ENCODE results near the gene TGOLN2. TPM values are rescaled to one million over a fixed set of nuclear protein-coding genes. Genes with fewer than 3 reads are reported as not detected.
A peak's percentile ranks its signal among the peaks of the same experiment; 100 is the strongest.

Gene TGOLN2
- total RNA-seq, 1 donor, result 129 TPM

GRCh38 chr2:85278361-85278760, 49.4 kb downstream of the TGOLN2 start:
- Histone ChIP-seq H3K27ac (ENCODE audit: low read depth, low read length) (peak overlapping the region; percentile 33), H4K20me1 (ENCODE audit: insufficient read depth, low read length) (no peaks in the 10 kb centered on the region), H3K4me1 (ENCODE audit: insufficient read depth, low read length) (peaks cover 32% of the 10 kb centered on the region), H2AFZ (ENCODE audit: low read length) (no peak overlapping the region), H3K27me3 (ENCODE audit: insufficient read depth, low read length) (no peaks in the 10 kb centered on the region), H3K79me2 (ENCODE audit: insufficient read depth, low read length) (peaks cover 7% of the 10 kb centered on the region), H3K4me3 (ENCODE audit: insufficient read depth, low read length) (no peak overlapping the region), H3K4me2 (ENCODE audit: insufficient read depth, low read length) (peak overlapping the region; percentile 31), H3K9me3 (ENCODE audit: low read depth, low read length) (no peaks in the 10 kb centered on the region), H3K36me3 (ENCODE audit: insufficient read depth, low read length) (no peaks in the 10 kb centered on the region)
- TF ChIP-seq, protein P1, sequence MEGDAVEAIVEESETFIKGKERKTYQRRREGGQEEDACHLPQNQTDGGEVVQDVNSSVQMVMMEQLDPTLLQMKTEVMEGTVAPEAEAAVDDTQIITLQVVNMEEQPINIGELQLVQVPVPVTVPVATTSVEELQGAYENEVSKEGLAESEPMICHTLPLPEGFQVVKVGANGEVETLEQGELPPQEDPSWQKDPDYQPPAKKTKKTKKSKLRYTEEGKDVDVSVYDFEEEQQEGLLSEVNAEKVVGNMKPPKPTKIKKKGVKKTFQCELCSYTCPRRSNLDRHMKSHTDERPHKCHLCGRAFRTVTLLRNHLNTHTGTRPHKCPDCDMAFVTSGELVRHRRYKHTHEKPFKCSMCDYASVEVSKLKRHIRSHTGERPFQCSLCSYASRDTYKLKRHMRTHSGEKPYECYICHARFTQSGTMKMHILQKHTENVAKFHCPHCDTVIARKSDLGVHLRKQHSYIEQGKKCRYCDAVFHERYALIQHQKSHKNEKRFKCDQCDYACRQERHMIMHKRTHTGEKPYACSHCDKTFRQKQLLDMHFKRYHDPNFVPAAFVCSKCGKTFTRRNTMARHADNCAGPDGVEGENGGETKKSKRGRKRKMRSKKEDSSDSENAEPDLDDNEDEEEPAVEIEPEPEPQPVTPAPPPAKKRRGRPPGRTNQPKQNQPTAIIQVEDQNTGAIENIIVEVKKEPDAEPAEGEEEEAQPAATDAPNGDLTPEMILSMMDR (IDR thresholded peaks at IDR 0.05; ENCODE audit: extremely low read depth, low read depth, low read length), result no peak
- DNase-seq (ENCODE audit: insufficient read length, low spot score, missing footprints), result peak; percentile 81

GRCh38 chr2:85277416-85278158, 50.2 kb downstream of the TGOLN2 start:
- Histone ChIP-seq H3K4me2 (ENCODE audit: insufficient read depth, low read length) (peak overlapping the region; percentile 31), H4K20me1 (ENCODE audit: insufficient read depth, low read length) (no peaks in the 10 kb centered on the region), H3K4me3 (ENCODE audit: insufficient read depth, low read length) (peak overlapping the region; percentile 17), H3K36me3 (ENCODE audit: insufficient read depth, low read length) (no peaks in the 10 kb centered on the region), H3K4me1 (ENCODE audit: insufficient read depth, low read length) (peaks cover 32% of the 10 kb centered on the region), H2AFZ (ENCODE audit: low read length) (no peak overlapping the region), H3K27ac (ENCODE audit: low read depth, low read length) (peak overlapping the region; percentile 33), H3K79me2 (ENCODE audit: insufficient read depth, low read length) (peaks cover 7% of the 10 kb centered on the region), H3K9me3 (ENCODE audit: low read depth, low read length) (no peaks in the 10 kb centered on the region), H3K27me3 (ENCODE audit: insufficient read depth, low read length) (no peaks in the 10 kb centered on the region)
- TF ChIP-seq, protein P1 (IDR thresholded peaks at IDR 0.05; ENCODE audit: extremely low read depth, low read depth, low read length), result no peak
- DNase-seq (ENCODE audit: insufficient read length, low spot score, missing footprints), result peak; percentile 85

- peak overlapping the region; percentile 15 for H3K27ac ChIP-seq (ENCODE audit: low read depth, low read length)
These were observed 51.1 kb downstream of the TGOLN2 start for GRCh38 chr2:85276571-85277118.

More at GRCh38 chr2:85276571-85277118, 51.1 kb downstream of the TGOLN2 start:
- Histone ChIP-seq H3K79me2 (ENCODE audit: insufficient read depth, low read length) (peaks cover 7% of the 10 kb centered on the region), H2AFZ (ENCODE audit: low read length) (no peak overlapping the region), H4K20me1 (ENCODE audit: insufficient read depth, low read length) (no peaks in the 10 kb centered on the region), H3K4me1 (ENCODE audit: insufficient read depth, low read length) (peaks cover 32% of the 10 kb centered on the region), H3K36me3 (ENCODE audit: insufficient read depth, low read length) (no peaks in the 10 kb centered on the region), H3K27me3 (ENCODE audit: insufficient read depth, low read length) (no peaks in the 10 kb centered on the region), H3K4me2 (ENCODE audit: insufficient read depth, low read length) (peak overlapping the region; percentile 67), H3K9me3 (ENCODE audit: low read depth, low read length) (no peaks in the 10 kb centered on the region), H3K4me3 (ENCODE audit: insufficient read depth, low read length) (peak overlapping the region; percentile 52)
- DNase-seq (ENCODE audit: insufficient read length, low spot score, missing footprints), result peak; percentile 26
- TF ChIP-seq, protein P1 (IDR thresholded peaks at IDR 0.05; ENCODE audit: extremely low read depth, low read depth, low read length), result no peak

Measured in osteoblast (primary cell).